Activated CD4-positive, alpha-beta T cell treated with anti-CD3 and anti-CD28 coated beads for 24 hours (primary cell): ENCODE measurements around the gene SLC16A5.
A peak's percentile ranks its signal among the peaks of the same experiment; 100 is the strongest.
"Not testable (repeated sequence)": the region's sequence is repeated elsewhere in the genome, so short reads cannot be mapped to it uniquely, and the experiment has no call there.

ENCODE experiments used
- DNase-seq, 2 donors: peaks; one replicate each; pipeline ENCODE4 v3.0.0-alpha.2; 2020; ENCODE audit warnings: low read depth in 2 of 2

SLC16A5 gene

GRCh38 chr17:75087558-75088453 lies at the start of gene SLC16A5:
Gene SLC16A5, plus strand, starts transcription at chr17:75087954. Its CDS starts 5,683 bp downstream, at chr17:75093637.
- DNase-seq = no peak

GRCh38 chr17:75039238-75039637 lies 48.5 kb upstream of the SLC16A5 start:
- DNase-seq = no peak

- no peak for DNase-seq
Observed at GRCh38 chr17:75041656-75042280, 46.0 kb upstream of the SLC16A5 start.

DNA sequence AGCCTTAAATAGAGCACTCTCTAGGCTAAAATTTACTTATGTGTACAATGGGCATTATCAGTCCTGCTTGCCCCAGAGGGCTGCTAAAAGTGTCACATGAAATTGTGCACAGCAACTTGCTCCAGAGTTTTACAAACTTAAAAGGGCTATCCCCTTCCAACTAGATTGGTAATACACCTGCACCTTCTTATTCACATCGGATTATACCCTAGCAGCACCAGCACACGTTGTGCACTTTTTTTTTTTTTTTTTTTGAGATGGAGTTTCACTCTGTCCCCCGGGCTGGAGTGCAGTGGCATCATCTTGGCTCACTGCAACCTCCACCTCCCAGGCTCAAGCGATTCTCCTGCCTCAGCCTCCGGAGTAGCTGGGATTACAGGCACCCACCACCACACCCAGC lies 44.0 kb upstream of the SLC16A5 start:
- DNase-seq = not testable (repeated sequence)

GRCh38 chr17:75044716-75045115 lies 43.0 kb upstream of the SLC16A5 start:
- DNase-seq = no peak

DNA sequence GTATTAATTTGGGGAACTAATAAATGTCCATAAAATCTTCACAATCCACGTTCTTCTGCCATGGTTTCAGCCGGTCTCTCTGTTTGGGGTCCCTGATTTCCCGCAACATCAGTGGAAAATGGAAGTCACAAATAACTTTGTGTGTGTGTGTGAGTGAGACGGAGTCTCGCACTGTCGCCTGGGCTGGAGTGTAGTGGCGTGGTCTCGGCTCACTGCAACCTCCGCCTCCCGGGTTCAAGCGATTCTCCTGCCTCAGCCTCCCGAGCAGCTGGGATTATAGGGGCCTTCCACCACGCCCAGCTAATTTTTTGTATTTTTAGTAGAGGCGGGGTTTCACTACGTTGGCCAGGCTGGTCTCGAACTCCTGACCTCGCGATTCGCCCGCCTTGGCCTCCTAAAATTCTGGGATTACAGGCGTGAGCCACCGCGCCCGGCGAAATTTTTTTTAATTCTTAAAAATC lies 41.8 kb upstream of the SLC16A5 start:
- DNase-seq = not testable (repeated sequence)

GRCh38 chr17:75046407-75047289 lies 41.1 kb upstream of the SLC16A5 start, which contains the start of the genes ATP5PD and KCTD2:
Gene ATP5PD, minus strand, starts transcription at chr17:75046969. Its CDS starts 4,319 bp downstream, at chr17:75042650.
Gene KCTD2, plus strand, starts transcription at chr17:75047225. Its CDS starts 26 bp downstream, at chr17:75047251.
- peak; percentile 92 to 94 for DNase-seq

- no peak for DNase-seq
Observed at GRCh38 chr17:75047398-75048098, 40.2 kb upstream of the SLC16A5 start.

- no peak for DNase-seq
Observed at GRCh38 chr17:75048249-75048878, 39.4 kb upstream of the SLC16A5 start.

- no peak for DNase-seq
Observed at GRCh38 chr17:75049057-75049456, 38.7 kb upstream of the SLC16A5 start.

- DNase-seq = no peak
Observed at GRCh38 chr17:75049706-75050105, 38.0 kb upstream of the SLC16A5 start.

GRCh38 chr17:75051941-75052340 lies 35.8 kb upstream of the SLC16A5 start:
- no peak for DNase-seq

DNA sequence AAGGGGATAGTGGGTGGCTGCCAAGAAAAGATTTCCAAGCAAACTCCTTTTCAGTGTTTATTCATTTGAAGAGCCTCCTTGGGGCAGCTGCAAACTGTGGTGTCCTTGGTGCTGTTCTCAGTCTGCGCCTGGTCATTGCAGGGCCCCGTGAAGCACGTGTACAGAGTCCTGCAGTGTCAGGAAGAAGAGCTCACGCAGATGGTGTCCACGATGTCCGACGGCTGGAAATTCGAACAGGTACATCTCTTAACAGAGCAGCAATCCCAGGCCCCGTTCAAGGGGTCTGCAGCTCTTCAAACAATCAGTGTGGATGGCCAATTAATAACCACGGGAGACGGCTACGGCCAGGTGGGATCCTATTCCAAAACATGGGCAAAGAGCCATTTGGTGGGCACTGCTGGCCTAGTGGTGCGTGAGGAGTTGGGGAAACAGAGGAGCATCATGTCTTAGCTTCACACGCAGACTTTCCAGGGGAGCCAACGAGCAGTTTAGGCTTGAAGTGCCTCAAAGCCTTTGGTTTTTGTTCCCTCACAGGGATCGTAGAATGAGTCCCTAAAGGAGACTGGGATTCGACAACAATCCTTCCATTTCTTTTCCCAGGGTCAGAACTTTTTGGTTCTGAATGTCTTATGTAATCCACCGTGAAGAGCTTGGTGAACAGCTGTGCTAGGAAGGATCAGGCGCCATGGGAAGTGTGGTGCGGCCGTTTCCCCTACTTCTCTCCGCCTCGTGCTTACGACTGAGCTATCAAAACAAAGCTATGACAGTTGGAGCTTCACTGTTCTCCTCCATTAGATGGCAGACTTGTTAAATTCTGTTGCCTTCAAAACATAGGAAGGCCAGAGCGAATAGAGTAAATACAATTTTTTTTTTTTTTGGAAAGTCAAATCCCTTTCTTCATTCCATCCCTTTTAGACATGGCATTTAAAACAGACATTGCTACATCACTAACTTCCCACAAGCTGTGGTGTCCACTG lies 28.1 kb upstream of the SLC16A5 start:
- DNase-seq = no peak

DNA sequence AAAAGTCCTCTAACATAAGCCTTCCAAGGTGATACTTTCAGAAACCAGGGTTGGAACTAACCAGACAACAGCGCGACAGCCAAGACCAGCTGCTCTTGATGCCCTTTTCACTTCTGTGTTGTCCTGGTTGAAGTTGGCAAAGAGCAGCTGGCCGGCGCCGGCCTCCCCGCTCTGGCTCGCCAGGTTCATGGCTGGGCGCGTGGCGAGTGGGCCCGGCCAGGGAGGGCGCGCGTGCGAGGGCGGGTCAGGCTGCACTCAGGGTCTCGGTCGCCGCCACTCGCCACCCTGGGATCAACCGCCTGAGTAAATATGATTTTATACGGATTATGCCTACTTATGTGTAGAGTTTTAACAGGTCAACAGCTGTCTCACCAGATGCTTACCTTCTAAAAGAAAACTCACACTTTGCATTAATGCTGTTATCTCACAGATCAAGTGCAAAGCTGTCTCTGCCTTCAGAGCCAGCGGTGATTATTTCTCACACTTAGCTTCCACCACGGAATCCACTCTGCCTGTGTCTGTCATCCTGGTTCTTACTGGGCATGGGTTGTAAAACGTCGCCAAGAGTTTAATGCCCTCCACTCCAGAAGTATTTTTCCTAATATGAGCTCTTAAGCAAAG lies 27.2 kb upstream of the SLC16A5 start:
- no peak for DNase-seq

GRCh38 chr17:75061055-75061438 lies 26.7 kb upstream of the SLC16A5 start:
- no peak for DNase-seq

DNA sequence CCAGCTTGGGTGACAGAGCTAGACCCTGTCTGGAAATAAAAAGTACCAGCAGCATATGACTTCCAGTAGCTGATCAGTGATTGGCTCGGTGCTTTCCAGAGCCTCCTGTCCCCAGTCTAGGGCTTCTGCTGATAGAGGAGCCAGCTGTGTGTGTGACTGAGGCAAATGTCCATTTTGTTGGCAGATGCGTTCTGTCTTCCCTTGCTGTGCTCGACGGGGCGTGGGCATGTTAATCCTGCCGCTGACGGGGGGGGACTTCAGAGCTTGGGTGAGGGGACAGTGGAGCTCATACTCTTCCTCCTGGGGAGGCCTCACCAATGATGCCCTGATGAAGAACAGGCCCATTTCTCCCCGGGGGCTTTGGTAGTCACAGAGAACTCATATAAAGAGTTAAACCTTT lies 26.1 kb upstream of the SLC16A5 start:
- DNase-seq = no peak

GRCh38 chr17:75063201-75063600 lies 24.6 kb upstream of the SLC16A5 start:
- no peak for DNase-seq

- DNase-seq = no peak
Observed at GRCh38 chr17:75063626-75064025, 24.1 kb upstream of the SLC16A5 start.

DNA sequence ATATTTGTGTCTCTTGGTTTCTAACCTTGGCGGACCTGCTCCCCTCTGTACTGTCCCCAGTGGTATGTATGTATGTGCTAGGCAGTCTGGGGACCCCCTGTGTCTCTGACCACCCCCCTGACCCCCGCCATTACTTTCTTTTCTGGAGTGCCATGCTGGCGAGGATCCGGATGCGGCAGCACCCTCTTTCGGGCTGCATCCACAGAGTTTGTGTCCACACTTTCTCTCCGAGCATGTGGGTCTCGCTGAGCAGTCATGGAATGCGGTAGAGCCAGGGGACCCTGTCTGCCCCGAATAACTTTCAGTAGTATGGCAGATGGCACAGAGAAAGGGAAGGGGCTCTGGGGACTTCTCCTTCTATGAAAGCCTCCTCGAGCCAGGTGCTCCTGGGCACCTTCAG lies 23.7 kb upstream of the SLC16A5 start:
- DNase-seq = no peak
